HEK293 (cell line): ENCODE data around the gene ADAMTS2.

Source experiments
- CTCF ChIP-seq: fragments of 450-650 bp; formaldehyde crosslinking; IDR thresholded peaks from 2 replicates; pipeline ENCODE4 v1.5.1; 2016; ENCODE audit warnings: missing biosample characterization, missing genetic modification characterization
- ZNF488 ChIP-seq: fragments of 450-650 bp; formaldehyde crosslinking; IDR thresholded peaks from 2 replicates; pipeline ENCODE4 v1.5.1; 2016; ENCODE audit warnings: missing biosample characterization, missing genetic modification characterization

- TF ChIP-seq ZNF488 (tag by site-specific recombination): no peak
- no peak for TF ChIP-seq CTCF
Observed at GRCh38 chr5:179113143-179113530, 232.1 kb downstream of the ADAMTS2 start.
